ENCODE measurements around the gene SIRPG. TPM values are rescaled to one million over a fixed set of nuclear protein-coding genes. Genes with fewer than 3 reads are reported as not detected.
"Not testable (repeated sequence)": the region's sequence is repeated elsewhere in the genome, so short reads cannot be mapped to it uniquely, and the experiment has no call there.

The SIRPG gene
- total RNA-seq, 4 donors from 2014 or later = 2.5 to 26.9 (median 3.8) TPM; not detected in 1

- in situ Hi-C loops (cut with MboI; ENCODE audit: low pct_ligation_motif_present in 1 of 4, low pct_unique_long_range_greater_than_20kb in 1 of 4, low sequenced_read_pairs in 3 of 4) = loop anchor here in 1 of 4 donors (5.0 kb wide), 1 partner anchor 41 kb away; no protein-coding TSS in a partner anchor
- no peak overlapping the region for H3K27ac ChIP-seq
- H3K9me3 ChIP-seq = peaks cover 0 to 4% of the 10 kb centered on the region in 2 donors
- H3K4me1 ChIP-seq = peaks cover 0 to 8% (median 0%) of the 10 kb centered on the region in 4 donors
- H3K4me3 ChIP-seq = no peak overlapping the region
- DNase-seq = no peak
- TF ChIP-seq, protein P1, sequence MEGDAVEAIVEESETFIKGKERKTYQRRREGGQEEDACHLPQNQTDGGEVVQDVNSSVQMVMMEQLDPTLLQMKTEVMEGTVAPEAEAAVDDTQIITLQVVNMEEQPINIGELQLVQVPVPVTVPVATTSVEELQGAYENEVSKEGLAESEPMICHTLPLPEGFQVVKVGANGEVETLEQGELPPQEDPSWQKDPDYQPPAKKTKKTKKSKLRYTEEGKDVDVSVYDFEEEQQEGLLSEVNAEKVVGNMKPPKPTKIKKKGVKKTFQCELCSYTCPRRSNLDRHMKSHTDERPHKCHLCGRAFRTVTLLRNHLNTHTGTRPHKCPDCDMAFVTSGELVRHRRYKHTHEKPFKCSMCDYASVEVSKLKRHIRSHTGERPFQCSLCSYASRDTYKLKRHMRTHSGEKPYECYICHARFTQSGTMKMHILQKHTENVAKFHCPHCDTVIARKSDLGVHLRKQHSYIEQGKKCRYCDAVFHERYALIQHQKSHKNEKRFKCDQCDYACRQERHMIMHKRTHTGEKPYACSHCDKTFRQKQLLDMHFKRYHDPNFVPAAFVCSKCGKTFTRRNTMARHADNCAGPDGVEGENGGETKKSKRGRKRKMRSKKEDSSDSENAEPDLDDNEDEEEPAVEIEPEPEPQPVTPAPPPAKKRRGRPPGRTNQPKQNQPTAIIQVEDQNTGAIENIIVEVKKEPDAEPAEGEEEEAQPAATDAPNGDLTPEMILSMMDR (IDR thresholded peaks at IDR 0.05) = no peak
- TF ChIP-seq POLR2A (IDR thresholded peaks at IDR 0.05) (no peak), POLR2AphosphoS5 (IDR thresholded peaks at IDR 0.05) (no peak), EP300 (IDR thresholded peaks at IDR 0.05; ENCODE audit: low read depth) (no peak)
- no peaks in the 10 kb centered on the region for H3K27me3 ChIP-seq
- no peaks in the 10 kb centered on the region for H3K36me3 ChIP-seq
- intact Hi-C loops (cut with DNase I; ENCODE audit: low total_unique reads) = no loop called here
Measured at GRCh38 chr20:1618479-1618878, 39.1 kb downstream of the SIRPG start.

DNA sequence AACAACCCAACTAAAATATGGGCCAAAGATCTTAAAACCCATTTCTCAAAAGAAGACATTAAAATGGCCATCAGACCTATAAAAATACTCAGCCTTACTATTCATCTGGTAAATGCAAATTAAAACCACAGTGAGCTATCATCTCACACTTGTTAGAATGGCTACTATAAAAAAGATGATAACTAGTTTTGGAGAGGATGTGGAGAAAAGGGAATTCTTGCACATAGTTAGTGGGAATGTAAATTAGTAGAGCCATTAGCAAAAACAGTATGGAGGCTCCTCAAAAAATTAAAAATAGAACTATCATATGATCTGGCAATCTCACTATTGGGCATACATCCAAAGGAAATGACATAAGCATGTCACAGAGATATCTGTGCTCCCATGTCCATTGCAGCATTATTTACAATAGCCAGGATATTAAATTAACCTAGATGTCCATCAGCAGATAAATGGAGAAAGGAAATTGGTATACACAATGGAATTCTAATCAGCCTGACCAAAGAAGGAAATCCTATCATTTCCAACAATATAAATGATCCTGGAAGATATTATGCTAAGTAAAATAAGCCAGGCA is 40.6 kb downstream of the SIRPG start:
- peaks cover 0 to 4% of the 10 kb centered on the region in 2 donors for H3K9me3 ChIP-seq
- no peak overlapping the region for H3K27ac ChIP-seq
- no peak overlapping the region for H3K4me3 ChIP-seq
- H3K36me3 ChIP-seq = no peaks in the 10 kb centered on the region
- peaks cover 0 to 3% (median 0%) of the 10 kb centered on the region in 4 donors for H3K4me1 ChIP-seq
- no peak for TF ChIP-seq EP300 (IDR thresholded peaks at IDR 0.05; ENCODE audit: low read depth)
- TF ChIP-seq, protein P1 (IDR thresholded peaks at IDR 0.05) = no peak
- TF ChIP-seq POLR2AphosphoS5 (IDR thresholded peaks at IDR 0.05) = no peak
- TF ChIP-seq POLR2A (IDR thresholded peaks at IDR 0.05) = no peak
- H3K27me3 ChIP-seq = no peaks in the 10 kb centered on the region
- in situ Hi-C loops (cut with MboI; ENCODE audit: low pct_ligation_motif_present in 1 of 4, low pct_unique_long_range_greater_than_20kb in 1 of 4, low sequenced_read_pairs in 3 of 4) (loop anchor here in 1 of 4 donors (5.0 kb wide), 1 partner anchor 40 kb away; no protein-coding TSS in a partner anchor), intact Hi-C loops (cut with DNase I; ENCODE audit: low total_unique reads) (no loop called here)
- DNase-seq = no peak

DNA sequence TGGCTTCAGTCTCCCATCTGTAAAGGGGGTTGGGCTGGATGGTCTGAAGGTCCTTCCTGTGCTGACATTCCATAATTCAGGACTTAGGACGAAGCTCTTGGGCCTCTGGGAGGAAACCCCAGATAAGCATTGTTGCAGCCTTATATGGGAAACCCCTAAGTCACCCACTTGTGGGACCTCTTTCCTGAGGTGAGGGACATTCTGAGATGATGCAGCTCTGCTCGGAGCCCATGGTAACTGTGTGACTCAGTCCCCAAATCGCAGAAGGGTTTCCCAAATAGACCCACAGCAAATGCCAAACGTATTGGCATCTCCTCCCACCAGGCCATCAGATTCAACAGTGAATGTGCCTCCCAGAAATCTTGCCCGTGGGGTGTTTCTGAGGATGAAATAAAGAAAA is 47.2 kb downstream of the SIRPG start:
- H3K36me3 ChIP-seq; H3K9me3 ChIP-seq; in situ Hi-C loops (cut with MboI; ENCODE audit: low pct_ligation_motif_present in 1 of 4, low pct_unique_long_range_greater_than_20kb in 1 of 4, low sequenced_read_pairs in 3 of 4); H3K27me3 ChIP-seq; DNase-seq; H3K27ac ChIP-seq; H3K4me1 ChIP-seq; intact Hi-C loops (cut with DNase I; ENCODE audit: low total_unique reads); H3K4me3 ChIP-seq: not testable (repeated sequence)
- WGBS, 2 donors (ENCODE audit: low coverage in 1 of 2) = 92% methylated on average over 4 of the region's 5 CpGs; no CpG with 5 or more reads in 1 of the 2 donors

DNA sequence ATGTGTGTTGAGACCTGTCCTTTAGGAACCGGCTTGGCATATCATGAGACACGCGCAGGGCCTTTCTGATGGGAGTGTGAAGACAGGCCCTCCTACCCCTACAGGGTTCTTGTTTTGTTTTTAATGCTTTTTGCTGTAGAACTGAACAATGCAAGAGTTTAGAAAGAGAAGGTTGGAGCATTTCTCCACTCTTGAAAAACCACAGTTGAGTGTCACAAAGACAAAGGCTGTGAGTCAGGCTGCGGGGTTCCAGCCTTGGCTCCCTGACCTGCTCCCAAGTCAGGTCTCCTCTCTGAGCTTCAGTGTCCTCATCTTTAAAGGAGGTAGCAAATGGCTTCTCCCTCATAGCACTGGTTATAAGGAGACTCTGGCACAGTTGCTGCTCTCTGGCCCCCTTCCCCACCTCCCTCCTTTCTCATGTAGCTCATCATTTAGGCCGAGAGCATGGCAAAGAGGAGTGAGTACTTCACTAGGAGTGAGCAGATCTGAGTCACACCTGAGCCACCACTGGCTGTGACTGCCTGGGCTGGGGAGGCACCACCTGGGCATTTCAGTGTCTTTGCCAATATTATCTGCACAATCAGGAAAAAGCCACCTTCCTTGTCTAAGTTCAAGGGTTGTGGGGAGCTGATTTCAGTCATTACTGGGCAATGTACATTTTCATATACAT is 48.8 kb downstream of the SIRPG start:
- H3K27ac ChIP-seq; in situ Hi-C loops (cut with MboI; ENCODE audit: low pct_ligation_motif_present in 1 of 4, low pct_unique_long_range_greater_than_20kb in 1 of 4, low sequenced_read_pairs in 3 of 4); H3K4me3 ChIP-seq; DNase-seq; H3K4me1 ChIP-seq; intact Hi-C loops (cut with DNase I; ENCODE audit: low total_unique reads); H3K27me3 ChIP-seq; H3K36me3 ChIP-seq; H3K9me3 ChIP-seq: not testable (repeated sequence)
- 77% methylated on average over 3 of the region's 5 CpGs; no CpG with 5 or more reads in 1 of the 2 donors for WGBS, 2 donors (ENCODE audit: low coverage in 1 of 2)

DNA sequence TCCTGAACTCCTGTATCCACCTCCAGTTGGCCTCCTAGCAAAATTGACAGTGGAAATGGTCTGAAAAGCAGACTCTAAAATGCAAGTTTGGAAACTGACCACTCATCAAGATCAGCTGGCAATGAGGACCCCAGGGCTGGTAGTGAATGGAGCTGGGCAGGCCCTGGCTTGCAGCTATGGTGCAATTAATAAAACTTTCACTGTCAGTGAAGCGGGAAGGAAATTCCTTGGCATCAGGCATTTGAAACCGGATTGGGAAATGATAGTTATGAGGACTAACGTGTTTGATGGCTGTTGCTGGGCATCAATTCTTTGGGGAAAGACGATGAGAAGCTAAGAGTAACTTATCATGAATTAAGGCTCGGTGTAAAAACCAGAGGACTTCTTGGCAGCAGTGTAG is 56.8 kb downstream of the SIRPG start:
- intact Hi-C loops (cut with DNase I; ENCODE audit: low total_unique reads) (no loop called here), in situ Hi-C loops (cut with MboI; ENCODE audit: low pct_ligation_motif_present in 1 of 4, low pct_unique_long_range_greater_than_20kb in 1 of 4, low sequenced_read_pairs in 3 of 4) (no loop called here)
- Histone ChIP-seq H3K4me1 (no peaks in the 10 kb centered on the region), H3K36me3 (no peaks in the 10 kb centered on the region), H3K9me3 (no peaks in the 10 kb centered on the region), H3K27me3 (no peaks in the 10 kb centered on the region), H3K4me3 (no peak overlapping the region), H3K27ac (no peak overlapping the region)
- no peak for DNase-seq
- TF ChIP-seq EP300 (IDR thresholded peaks at IDR 0.05; ENCODE audit: low read depth) (no peak), POLR2A (IDR thresholded peaks at IDR 0.05) (no peak), POLR2AphosphoS5 (IDR thresholded peaks at IDR 0.05) (no peak)
- TF ChIP-seq, protein P1 (IDR thresholded peaks at IDR 0.05) = no peak
- 88% methylated on average over 4 of the region's 5 CpGs; no CpG with 5 or more reads in 1 of the 2 donors for WGBS, 2 donors (ENCODE audit: low coverage in 1 of 2)
